ENCODE results near the gene ABCA5. TPM values are rescaled to one million over a fixed set of nuclear protein-coding genes. Genes with fewer than 3 reads are reported as not detected.

Gene ABCA5
- polyA plus RNA-seq, 1 donor from 2014 or later = 91.7 TPM

- no peaks in the 10 kb centered on the region for H3K9me3 ChIP-seq (ENCODE audit: low read length)
- no peaks in the 10 kb centered on the region for H3K79me2 ChIP-seq (replicated peaks; ENCODE audit: insufficient read depth, low read length)
- no peak overlapping the region for H3K4me3 ChIP-seq (ENCODE audit: low read length)
- no peaks in the 10 kb centered on the region for H3F3A ChIP-seq (ENCODE audit: insufficient read depth, low read length, poor library complexity, severe bottlenecking)
- H3K4me2 ChIP-seq (ENCODE audit: low read length) = no peak overlapping the region
- no peaks in the 10 kb centered on the region for H3K36me3 ChIP-seq (ENCODE audit: insufficient read depth, low read length)
- H3K9me2 ChIP-seq (ENCODE audit: insufficient read depth, low read length) = no peaks in the 10 kb centered on the region
- H3K9ac ChIP-seq (ENCODE audit: low read length) = no peak overlapping the region
- H3K27ac ChIP-seq (ENCODE audit: low read length) = no peak overlapping the region
- TF ChIP-seq POLR2AphosphoS5 (IDR thresholded peaks at IDR 0.05) = no peak
- TF ChIP-seq SMC3 (conservative IDR thresholded peaks at IDR 0.05; ENCODE audit: poor library complexity) = no peak
- H3K27me3 ChIP-seq (ENCODE audit: insufficient read depth, low read depth, low read length) = no peaks in the 10 kb centered on the region
- no peak overlapping the region for H2AFZ ChIP-seq (ENCODE audit: low read depth, low read length)
- no peaks in the 10 kb centered on the region for H4K20me1 ChIP-seq (ENCODE audit: insufficient read depth)
Measured at GRCh38 chr17:69223809-69224208, 103.1 kb downstream of the ABCA5 start.

- Histone ChIP-seq H3K9me2 (ENCODE audit: insufficient read depth, low read length) (no peaks in the 10 kb centered on the region), H4K20me1 (ENCODE audit: insufficient read depth) (no peaks in the 10 kb centered on the region), H3K79me2 (replicated peaks; ENCODE audit: insufficient read depth, low read length) (no peaks in the 10 kb centered on the region), H3K36me3 (ENCODE audit: insufficient read depth, low read length) (no peaks in the 10 kb centered on the region), H3K4me3 (ENCODE audit: low read length) (no peak overlapping the region), H3K9ac (ENCODE audit: low read length) (no peak overlapping the region), H3K27ac (ENCODE audit: low read length) (no peak overlapping the region), H3F3A (ENCODE audit: insufficient read depth, low read length, poor library complexity, severe bottlenecking) (no peaks in the 10 kb centered on the region), H3K9me3 (ENCODE audit: low read length) (no peaks in the 10 kb centered on the region), H2AFZ (ENCODE audit: low read depth, low read length) (no peak overlapping the region), H3K4me2 (ENCODE audit: low read length) (no peak overlapping the region), H3K27me3 (ENCODE audit: insufficient read depth, low read depth, low read length) (no peaks in the 10 kb centered on the region)
- TF ChIP-seq MXI1 (conservative IDR thresholded peaks at IDR 0.05; ENCODE audit: poor library complexity, severe bottlenecking) (no peak), CTCF (IDR thresholded peaks at IDR 0.05; ENCODE audit: poor library complexity, severe bottlenecking) (no peak), RAD21 (conservative IDR thresholded peaks at IDR 0.05) (no peak), REST (IDR thresholded peaks at IDR 0.05; ENCODE audit: borderline replicate concordance) (no peak), EP300 (conservative IDR thresholded peaks at IDR 0.05; ENCODE audit: poor library complexity, severe bottlenecking) (no peak), SMC3 (conservative IDR thresholded peaks at IDR 0.05; ENCODE audit: poor library complexity) (no peak), POLR2AphosphoS5 (IDR thresholded peaks at IDR 0.05) (no peak), TAF1 (IDR thresholded peaks at IDR 0.05; ENCODE audit: low read depth) (no peak), EZH2 (IDR thresholded peaks at IDR 0.05; ENCODE audit: borderline replicate concordance, insufficient read depth, low read length, poor library complexity, severe bottlenecking) (no peak)
Measured at GRCh38 chr17:69222707-69223258, 104.2 kb downstream of the ABCA5 start.
